Brain microvascular endothelial cell (primary cell): ENCODE results near the gene PALS1.

Experiments
- DNase-seq: peaks from one replicate; pipeline ENCODE4 v3.0.0-alpha.2; 2020
- H3K27ac ChIP-seq: fragments of 250-450 bp; sonication (Bioruptor Pico); 2 replicates; pipeline ENCODE4 v1.5.1; 2020; ENCODE audit warnings: mild to moderate bottlenecking, moderate library complexity
- H3K27me3 ChIP-seq: fragments of 250-450 bp; sonication (Bioruptor Pico); replicated peaks from 2 replicates; pipeline ENCODE4 v1.5.1; 2020; ENCODE audit warnings: mild to moderate bottlenecking
- H3K36me3 ChIP-seq: fragments of 250-450 bp; sonication (Bioruptor Pico); replicated peaks from 2 replicates; pipeline ENCODE4 v1.5.1; 2020; ENCODE audit warnings: mild to moderate bottlenecking
- H3K4me3 ChIP-seq: 2 replicates; pipeline ENCODE4 v1.5.1; 2011; ENCODE audit warnings: low read depth, mild to moderate bottlenecking, control low read depth, low read length, moderate library complexity
- in situ Hi-C: cut with HindIII; loops from 2 replicates; pipeline ENCODE4 v1.10.0; 2017; ENCODE audit warnings: low sequenced_read_pairs, low pct_ligation_motif_present
- TF ChIP-seq, protein P1 (sequence below): IDR thresholded peaks from 2 replicates; pipeline ENCODE4 v1.5.1; 2011; ENCODE audit warnings: low read depth, mild to moderate bottlenecking, moderate library complexity, low read length, control low read depth, inconsistent platforms; ENCODE audit errors: missing control alignments

Gene PALS1

DNA sequence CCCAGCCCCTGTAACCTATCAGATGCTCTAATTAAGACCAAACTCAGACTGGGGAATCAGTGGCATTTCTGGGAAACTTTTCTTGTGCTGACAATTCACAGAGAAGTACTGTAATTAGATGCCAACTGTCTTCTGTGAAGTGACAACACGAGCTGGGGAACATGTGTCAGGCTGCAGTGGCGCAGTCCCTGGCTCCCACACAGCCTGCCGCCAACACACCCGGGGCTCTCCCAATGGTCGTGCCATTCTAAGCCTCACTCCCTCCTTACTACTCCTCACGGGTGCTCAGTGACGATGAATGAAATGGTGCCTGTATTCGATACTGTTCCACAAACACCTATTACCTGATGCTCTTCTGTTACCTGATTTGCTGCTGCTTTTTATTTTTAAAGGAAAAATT, 33.4 kb upstream of the PALS1 start:
- no peaks in the 10 kb centered on the region for H3K27me3 ChIP-seq
- no peak for DNase-seq
- no peaks in the 10 kb centered on the region for H3K36me3 ChIP-seq
- H3K27ac ChIP-seq: no peak overlapping the region
- in situ Hi-C loops: no loop called here
- TF ChIP-seq, protein P1, sequence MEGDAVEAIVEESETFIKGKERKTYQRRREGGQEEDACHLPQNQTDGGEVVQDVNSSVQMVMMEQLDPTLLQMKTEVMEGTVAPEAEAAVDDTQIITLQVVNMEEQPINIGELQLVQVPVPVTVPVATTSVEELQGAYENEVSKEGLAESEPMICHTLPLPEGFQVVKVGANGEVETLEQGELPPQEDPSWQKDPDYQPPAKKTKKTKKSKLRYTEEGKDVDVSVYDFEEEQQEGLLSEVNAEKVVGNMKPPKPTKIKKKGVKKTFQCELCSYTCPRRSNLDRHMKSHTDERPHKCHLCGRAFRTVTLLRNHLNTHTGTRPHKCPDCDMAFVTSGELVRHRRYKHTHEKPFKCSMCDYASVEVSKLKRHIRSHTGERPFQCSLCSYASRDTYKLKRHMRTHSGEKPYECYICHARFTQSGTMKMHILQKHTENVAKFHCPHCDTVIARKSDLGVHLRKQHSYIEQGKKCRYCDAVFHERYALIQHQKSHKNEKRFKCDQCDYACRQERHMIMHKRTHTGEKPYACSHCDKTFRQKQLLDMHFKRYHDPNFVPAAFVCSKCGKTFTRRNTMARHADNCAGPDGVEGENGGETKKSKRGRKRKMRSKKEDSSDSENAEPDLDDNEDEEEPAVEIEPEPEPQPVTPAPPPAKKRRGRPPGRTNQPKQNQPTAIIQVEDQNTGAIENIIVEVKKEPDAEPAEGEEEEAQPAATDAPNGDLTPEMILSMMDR: no peak
- H3K4me3 ChIP-seq: no peak overlapping the region

DNA sequence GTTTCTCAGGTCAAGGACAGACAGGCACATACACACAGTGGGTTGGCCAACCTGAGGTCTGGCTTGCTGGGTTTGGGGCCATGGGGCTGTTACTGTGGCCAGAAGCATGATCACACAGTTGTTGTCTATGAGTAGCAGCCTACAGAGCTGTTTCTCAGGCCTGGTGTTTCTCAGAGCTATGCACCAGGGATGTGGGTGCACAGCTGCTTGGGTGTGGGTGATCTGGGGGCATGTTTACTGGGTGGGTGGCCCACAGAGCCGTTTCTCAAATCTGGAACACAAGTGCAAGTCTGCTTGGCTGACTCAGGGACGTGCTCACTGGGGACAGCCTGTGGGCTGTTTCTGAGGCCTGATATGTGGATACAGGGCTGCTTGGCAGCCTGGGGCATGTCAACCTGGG, 23.1 kb upstream of the PALS1 start:
- no peak overlapping the region for H3K27ac ChIP-seq
- in situ Hi-C loops: no loop called here
- H3K36me3 ChIP-seq: no peaks in the 10 kb centered on the region
- H3K27me3 ChIP-seq: no peaks in the 10 kb centered on the region
- DNase-seq: no peak
- TF ChIP-seq, protein P1: no peak
- no peak overlapping the region for H3K4me3 ChIP-seq

DNA sequence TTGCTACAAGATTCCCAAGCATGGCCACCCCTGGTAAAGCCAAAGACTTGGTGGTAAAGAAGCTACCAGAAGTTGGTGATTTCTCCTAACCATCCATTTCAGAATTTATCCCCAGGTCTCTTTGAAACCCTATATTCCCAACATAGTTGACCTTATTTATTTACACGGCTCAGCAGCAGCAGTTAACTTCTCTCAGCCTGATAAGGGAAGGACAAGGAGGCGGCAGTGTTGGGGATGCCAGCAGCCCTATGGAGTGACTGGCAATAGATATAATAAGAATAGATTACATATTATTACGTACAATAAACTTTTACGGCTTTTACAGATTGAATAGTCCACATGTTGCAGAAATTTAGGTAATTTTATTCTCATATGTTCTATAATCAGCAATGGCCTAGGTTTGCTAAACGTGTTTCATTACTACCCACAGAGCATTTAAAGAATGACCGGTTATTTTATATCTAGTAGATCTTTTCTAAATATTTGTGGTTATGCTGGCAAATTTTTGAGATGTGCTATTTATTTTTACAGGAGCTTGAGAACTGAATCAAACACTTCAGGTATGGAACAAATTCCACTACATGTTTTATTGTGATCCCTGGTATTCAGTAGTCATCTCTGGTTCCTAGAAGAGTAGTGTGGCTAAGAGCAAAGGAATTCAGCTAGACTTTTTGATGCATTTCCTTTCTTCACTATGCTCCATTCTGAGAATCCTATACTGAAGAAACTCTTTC, 19.8 kb upstream of the PALS1 start:
- in situ Hi-C loops: no loop called here
- peak; percentile 15 for DNase-seq
- TF ChIP-seq, protein P1: no peak
- Histone ChIP-seq H3K27me3 (no peaks in the 10 kb centered on the region), H3K27ac (no peak overlapping the region), H3K4me3 (no peak overlapping the region), H3K36me3 (no peaks in the 10 kb centered on the region)

DNA sequence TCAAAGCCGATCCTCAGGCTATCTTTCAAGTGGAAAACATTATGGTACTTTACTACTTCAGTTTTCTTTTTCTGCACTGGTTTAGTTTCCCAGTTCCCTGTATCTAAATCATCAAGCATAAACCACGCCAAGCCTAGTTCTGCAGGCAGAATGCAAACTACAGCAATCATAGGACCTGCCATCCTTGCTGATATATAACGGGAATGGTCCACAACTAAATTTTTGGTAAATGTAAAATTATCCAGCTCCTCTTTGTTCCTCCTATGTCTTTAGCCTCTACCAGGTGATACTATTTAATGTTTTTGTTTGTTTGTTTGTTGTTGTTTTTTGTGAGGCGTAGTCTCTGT, 19.3 kb upstream of the PALS1 start:
- DNase-seq: no peak
- no peaks in the 10 kb centered on the region for H3K27me3 ChIP-seq
- in situ Hi-C loops: no loop called here
- H3K27ac ChIP-seq: no peak overlapping the region
- TF ChIP-seq, protein P1: no peak
- no peak overlapping the region for H3K4me3 ChIP-seq
- no peaks in the 10 kb centered on the region for H3K36me3 ChIP-seq

DNA sequence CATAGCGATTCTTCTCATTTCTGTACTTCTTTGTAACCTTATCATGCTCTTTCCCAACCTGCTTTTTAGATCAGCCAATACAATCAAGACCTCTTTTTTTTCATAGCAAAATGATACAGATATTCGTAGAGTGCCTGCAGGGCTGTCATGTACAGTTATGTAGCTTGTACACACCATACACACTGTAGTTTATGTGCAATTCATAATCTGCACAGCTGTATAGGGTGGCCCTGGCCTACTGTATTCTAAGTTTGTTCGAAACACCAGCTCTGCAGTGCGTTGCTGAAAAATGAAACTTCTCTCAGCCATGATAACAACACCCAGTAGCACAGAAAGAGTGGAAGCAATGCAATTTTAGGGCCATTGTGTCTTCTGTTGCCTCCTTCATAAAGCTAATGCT, 15.7 kb upstream of the PALS1 start:
- Histone ChIP-seq H3K27ac (no peak overlapping the region), H3K27me3 (no peaks in the 10 kb centered on the region), H3K36me3 (no peaks in the 10 kb centered on the region), H3K4me3 (no peak overlapping the region)
- DNase-seq: no peak
- in situ Hi-C loops: no loop called here
- TF ChIP-seq, protein P1: no peak

DNA sequence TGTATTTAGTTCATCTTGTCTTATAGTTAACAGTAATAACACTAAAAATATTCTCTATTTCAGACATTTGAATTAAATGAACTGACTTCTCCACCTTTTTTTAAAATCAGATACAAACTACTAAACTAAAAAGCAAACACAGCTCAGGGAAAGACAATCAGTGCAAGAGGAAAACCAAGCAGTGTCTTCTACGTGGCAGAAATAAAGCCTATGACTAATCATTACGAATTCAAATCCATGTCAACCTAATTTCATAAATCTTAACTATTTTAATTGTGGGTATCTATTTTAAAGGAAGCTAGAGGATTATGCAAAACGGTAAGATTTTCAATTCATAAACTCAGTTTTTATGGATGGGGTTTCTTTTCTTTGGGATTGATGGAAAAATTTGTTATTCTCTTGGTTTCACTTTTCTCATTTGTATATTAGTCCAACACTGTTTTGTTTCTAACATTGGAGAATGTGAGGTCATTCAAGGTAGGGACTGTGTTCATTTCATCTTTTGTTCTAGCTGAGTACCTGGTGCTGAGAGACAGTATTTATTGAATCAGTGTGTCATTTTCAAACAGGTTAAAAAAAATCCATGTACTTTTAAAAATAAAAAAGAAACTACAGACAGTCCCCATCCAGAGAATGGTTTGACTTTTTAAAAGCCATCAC, 12.8 kb upstream of the PALS1 start:
- TF ChIP-seq, protein P1: no peak
- in situ Hi-C loops: no loop called here
- no peak for DNase-seq
- Histone ChIP-seq H3K27me3 (no peaks in the 10 kb centered on the region), H3K27ac (no peak overlapping the region), H3K36me3 (no peaks in the 10 kb centered on the region), H3K4me3 (no peak overlapping the region)
